HepG2 (cell line): ENCODE results near the gene POLN. TPM values are rescaled to one million over a fixed set of nuclear protein-coding genes. Genes with fewer than 3 reads are reported as not detected.
A peak's percentile ranks its signal among the peaks of the same experiment; 100 is the strongest.

Experiments
- DNMT1 ChIP-seq: sonication (generic); formaldehyde crosslinking; IDR thresholded peaks from 2 replicates; pipeline ENCODE4 v1.5.1; 2020; ENCODE audit warnings: mild to moderate bottlenecking, missing genetic modification reagents
- ESRRA ChIP-seq: sonication (generic); formaldehyde crosslinking; IDR thresholded peaks from 2 replicates; pipeline ENCODE4 v1.5.1; 2020; ENCODE audit warnings: mild to moderate bottlenecking, low read depth, missing genetic modification reagents
- FOXC1 ChIP-seq: sonication (generic); formaldehyde crosslinking; IDR thresholded peaks from 2 replicates; pipeline ENCODE4 v1.8.0; 2022; ENCODE audit warnings: mild to moderate bottlenecking, missing genetic modification reagents, borderline replicate concordance
- GABPB1 ChIP-seq: IDR thresholded peaks from 2 replicates; pipeline ENCODE4 v1.6.1; 2016; ENCODE audit warnings: mild to moderate bottlenecking, missing genetic modification reagents, moderate library complexity, missing compliant biosample characterization
- HDAC1 ChIP-seq: sonication (generic); formaldehyde crosslinking; IDR thresholded peaks from 2 replicates; pipeline ENCODE4 v1.5.1; 2020; ENCODE audit warnings: mild to moderate bottlenecking, missing genetic modification reagents
- KDM3A ChIP-seq: IDR thresholded peaks from 2 replicates; pipeline ENCODE4 v1.6.1; 2018; ENCODE audit warnings: low read depth, missing compliant biosample characterization
- MAFK ChIP-seq, 2 experiments: IDR thresholded peaks in 1 of 2; conservative IDR thresholded peaks in 1 of 2; 2 replicates each; pipeline ENCODE4 v1.6.1; 2011; ENCODE audit warnings: improper control_type of control experiment in 2 of 2, low read length in 2 of 2
- MED8 ChIP-seq: sonication (generic); formaldehyde crosslinking; IDR thresholded peaks from 2 replicates; pipeline ENCODE4 v1.8.1; 2023; ENCODE audit warnings: mild to moderate bottlenecking, missing genetic modification reagents; ENCODE audit not compliant: insufficient replicate concordance
- PPARG ChIP-seq: conservative IDR thresholded peaks from 2 replicates; pipeline ENCODE4 v1.6.1; 2016; ENCODE audit warnings: missing biosample characterization, missing genetic modification reagents
- U2AF2 ChIP-seq: fragments of 200-400 bp; formaldehyde crosslinking; IDR thresholded peaks from 2 replicates; pipeline ENCODE4 v1.6.1; 2017; ENCODE audit warnings: low read depth, mild to moderate bottlenecking, low read length
- ZC3H4 ChIP-seq: sonication (generic); formaldehyde crosslinking; IDR thresholded peaks from 2 replicates; pipeline ENCODE4 v1.4.0; 2020; ENCODE audit warnings: missing genetic modification reagents, borderline replicate concordance
- ZKSCAN5 ChIP-seq: sonication (generic); formaldehyde crosslinking; IDR thresholded peaks from 2 replicates; pipeline ENCODE4 v1.5.1; 2020; ENCODE audit warnings: mild to moderate bottlenecking, missing genetic modification reagents
- ZNF121 ChIP-seq: sonication (generic); formaldehyde crosslinking; IDR thresholded peaks from 2 replicates; pipeline ENCODE4 v1.5.0; 2020; ENCODE audit warnings: mild to moderate bottlenecking, missing genetic modification reagents
- ZNF235 ChIP-seq: sonication (generic); formaldehyde crosslinking; IDR thresholded peaks from 2 replicates; pipeline ENCODE4 v1.8.1; 2023; ENCODE audit warnings: mild to moderate bottlenecking, missing genetic modification reagents, borderline replicate concordance
- ZNF34 ChIP-seq: sonication (generic); formaldehyde crosslinking; IDR thresholded peaks from 2 replicates; pipeline ENCODE4 v1.4.0; 2020; ENCODE audit warnings: mild to moderate bottlenecking, missing genetic modification reagents, borderline replicate concordance
- ZNF430 ChIP-seq: sonication (generic); formaldehyde crosslinking; IDR thresholded peaks from 2 replicates; pipeline ENCODE4 v1.9.0; 2021; ENCODE audit warnings: mild to moderate bottlenecking, missing genetic modification reagents
- ZNF607 ChIP-seq: sonication (generic); formaldehyde crosslinking; IDR thresholded peaks from 2 replicates; pipeline ENCODE4 v1.5.1; 2020; ENCODE audit warnings: missing genetic modification reagents, mild to moderate bottlenecking, borderline replicate concordance
- ZNF776 ChIP-seq: sonication (generic); formaldehyde crosslinking; IDR thresholded peaks from 2 replicates; pipeline ENCODE4 v1.4.0; 2020; ENCODE audit warnings: mild to moderate bottlenecking, missing genetic modification reagents
- ZNF792 ChIP-seq: IDR thresholded peaks from 2 replicates; pipeline ENCODE4 v1.6.1; 2016
- ZNF891 ChIP-seq: sonication (generic); formaldehyde crosslinking; IDR thresholded peaks from 2 replicates; pipeline ENCODE4 v1.5.0; 2020; ENCODE audit warnings: mild to moderate bottlenecking, missing genetic modification reagents
- ZSCAN9 ChIP-seq: IDR thresholded peaks from 2 replicates; pipeline ENCODE4 v1.6.1; 2016; ENCODE audit warnings: borderline replicate concordance
- polyA plus RNA-seq, 8 experiments: library from polyadenylated mRNA; depleted of rRNA in 3 of 8; stranded (reverse) in 7 of 8; unstranded in 1 of 8; fragments of >200 nt; fragmentation: Illumina TruSeq in 4 of 8; extraction: Trizol in 4 of 8; gene quantifications; 2 replicates each; pipeline versions ENCODE4 v1.2.1 to v1.2.3, GENCODE V29; 2011 to 2016; ENCODE audit warnings: low read depth in 4 of 8, missing spikeins in 1 of 8, mixed read lengths in 1 of 8; ENCODE audit not compliant: insufficient read depth in 1 of 8
- total RNA-seq, 5 experiments: library from RNA; depleted of rRNA; stranded (reverse); fragments of >200 nt; fragmentation: Illumina TruSeq; extraction: Trizol; gene quantifications; 2 replicates each; pipeline ENCODE4 v1.2.3, GENCODE V29; 2016; ENCODE audit warnings: low read depth in 1 of 5
- TF ChIP-seq, protein P1 (sequence below): sonication (generic); formaldehyde crosslinking; IDR thresholded peaks from 2 replicates; pipeline ENCODE4 v1.4.0; 2020; ENCODE audit warnings: missing genetic modification reagents
- TF ChIP-seq, protein P2 (sequence below): sonication (generic); formaldehyde crosslinking; IDR thresholded peaks from 2 replicates; pipeline ENCODE4 v1.9.0; 2022; ENCODE audit warnings: missing genetic modification reagents, mild to moderate bottlenecking, borderline replicate concordance
- TF ChIP-seq, protein P3 (sequence below): sonication (generic); formaldehyde crosslinking; IDR thresholded peaks from 2 replicates; pipeline ENCODE4 v1.8.1; 2023; ENCODE audit warnings: mild to moderate bottlenecking, inconsistent platforms, moderate library complexity, missing genetic modification reagents, borderline replicate concordance

POLN gene
- total and polyA plus RNA-seq, 2 of the 13 experiments (the other 11 are each of a cell fraction or from before 2014, with no cell fraction given): 0.93 to 1.5 TPM

DNA sequence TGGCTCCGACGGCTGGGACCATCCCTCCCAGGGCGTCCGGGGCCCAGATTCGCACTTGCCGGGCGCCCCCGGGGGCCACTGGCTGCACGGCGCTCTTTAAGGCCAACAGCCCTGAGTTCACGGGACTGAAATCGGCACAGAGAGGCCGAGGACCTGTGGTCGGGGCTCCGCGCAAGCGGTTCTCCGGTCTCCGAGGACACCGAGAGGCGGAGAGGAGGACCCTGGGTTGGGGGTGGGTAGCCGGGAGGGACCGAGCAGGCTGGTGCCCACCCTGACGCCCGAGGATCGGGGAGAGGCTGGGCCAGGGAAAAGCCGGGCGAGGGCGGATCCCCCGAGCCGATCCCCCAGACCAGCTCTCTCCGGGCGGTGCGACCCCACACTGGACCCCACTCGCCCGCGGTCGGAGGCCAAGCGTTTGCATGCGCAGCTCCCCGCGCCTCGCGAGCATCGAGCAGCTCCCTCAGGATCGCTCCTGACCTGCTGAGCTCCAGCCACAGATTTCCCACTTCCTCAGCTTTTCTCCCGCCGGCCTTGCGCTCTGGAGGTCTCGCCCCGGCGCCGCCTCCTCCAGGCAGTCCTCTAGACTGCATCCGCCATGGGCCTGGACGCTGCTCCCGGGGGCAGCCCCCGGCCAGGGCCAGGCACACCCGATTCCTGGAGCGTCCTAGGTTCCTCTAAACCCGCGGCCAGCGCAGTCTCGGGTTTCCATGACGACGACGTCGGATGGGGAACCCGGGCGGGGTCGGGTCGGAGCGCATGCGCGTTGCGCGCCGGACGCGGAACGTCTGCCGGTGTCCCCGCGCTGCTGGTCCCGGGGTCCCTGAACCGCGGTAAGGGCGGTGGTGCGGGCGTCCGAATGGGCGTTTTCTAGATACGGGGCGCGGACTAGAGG is 200.4 kb downstream of the POLN start (continued):
- no peak for TF ChIP-seq ZNF607
- TF ChIP-seq ZNF34 (CRISPR knock-in tag): no peak
- peak; percentile 40; the same call in 1 of the 2 replicates for TF ChIP-seq HDAC1
- TF ChIP-seq, protein P1, sequence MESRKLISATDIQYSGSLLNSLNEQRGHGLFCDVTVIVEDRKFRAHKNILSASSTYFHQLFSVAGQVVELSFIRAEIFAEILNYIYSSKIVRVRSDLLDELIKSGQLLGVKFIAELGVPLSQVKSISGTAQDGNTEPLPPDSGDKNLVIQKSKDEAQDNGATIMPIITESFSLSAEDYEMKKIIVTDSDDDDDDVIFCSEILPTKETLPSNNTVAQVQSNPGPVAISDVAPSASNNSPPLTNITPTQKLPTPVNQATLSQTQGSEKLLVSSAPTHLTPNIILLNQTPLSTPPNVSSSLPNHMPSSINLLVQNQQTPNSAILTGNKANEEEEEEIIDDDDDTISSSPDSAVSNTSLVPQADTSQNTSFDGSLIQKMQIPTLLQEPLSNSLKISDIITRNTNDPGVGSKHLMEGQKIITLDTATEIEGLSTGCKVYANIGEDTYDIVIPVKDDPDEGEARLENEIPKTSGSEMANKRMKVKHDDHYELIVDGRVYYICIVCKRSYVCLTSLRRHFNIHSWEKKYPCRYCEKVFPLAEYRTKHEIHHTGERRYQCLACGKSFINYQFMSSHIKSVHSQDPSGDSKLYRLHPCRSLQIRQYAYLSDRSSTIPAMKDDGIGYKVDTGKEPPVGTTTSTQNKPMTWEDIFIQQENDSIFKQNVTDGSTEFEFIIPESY (CRISPR knock-in tag): no peak
- peak; percentile 46 for TF ChIP-seq MED8 (CRISPR knock-in tag)
- TF ChIP-seq, protein P2, sequence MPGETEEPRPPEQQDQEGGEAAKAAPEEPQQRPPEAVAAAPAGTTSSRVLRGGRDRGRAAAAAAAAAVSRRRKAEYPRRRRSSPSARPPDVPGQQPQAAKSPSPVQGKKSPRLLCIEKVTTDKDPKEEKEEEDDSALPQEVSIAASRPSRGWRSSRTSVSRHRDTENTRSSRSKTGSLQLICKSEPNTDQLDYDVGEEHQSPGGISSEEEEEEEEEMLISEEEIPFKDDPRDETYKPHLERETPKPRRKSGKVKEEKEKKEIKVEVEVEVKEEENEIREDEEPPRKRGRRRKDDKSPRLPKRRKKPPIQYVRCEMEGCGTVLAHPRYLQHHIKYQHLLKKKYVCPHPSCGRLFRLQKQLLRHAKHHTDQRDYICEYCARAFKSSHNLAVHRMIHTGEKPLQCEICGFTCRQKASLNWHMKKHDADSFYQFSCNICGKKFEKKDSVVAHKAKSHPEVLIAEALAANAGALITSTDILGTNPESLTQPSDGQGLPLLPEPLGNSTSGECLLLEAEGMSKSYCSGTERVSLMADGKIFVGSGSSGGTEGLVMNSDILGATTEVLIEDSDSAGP (CRISPR knock-in tag): peak; percentile 57; the same call in 1 of the 2 replicates
- TF ChIP-seq PPARG (CRISPR knock-in tag): no peak
- TF ChIP-seq ZNF430 (CRISPR knock-in tag): no peak
- peak; percentile 10; the same call in 1 of the 2 replicates for TF ChIP-seq ZNF776
- TF ChIP-seq ZC3H4 (CRISPR knock-in tag): no peak
- TF ChIP-seq DNMT1 (CRISPR knock-in tag): no peak
- TF ChIP-seq, protein P3, sequence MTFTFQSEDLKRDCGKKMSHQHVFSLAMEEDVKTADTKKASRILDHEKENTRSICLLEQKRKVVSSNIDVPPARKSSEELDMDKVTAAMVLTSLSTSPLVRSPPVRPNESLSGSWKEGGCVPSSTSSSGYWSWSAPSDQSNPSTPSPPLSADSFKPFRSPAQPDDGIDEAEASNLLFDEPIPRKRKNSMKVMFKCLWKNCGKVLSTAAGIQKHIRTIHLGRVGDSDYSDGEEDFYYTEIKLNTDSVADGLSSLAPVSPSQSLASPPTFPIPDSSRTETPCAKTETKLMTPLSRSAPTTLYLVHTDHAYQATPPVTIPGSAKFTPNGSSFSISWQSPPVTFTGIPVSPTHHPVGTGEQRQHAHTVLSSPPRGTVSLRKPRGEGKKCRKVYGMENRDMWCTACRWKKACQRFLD (CRISPR knock-in tag): 0 out of 2 replicates have a peak, but pooled peaks have one; percentile 15
- no peak for TF ChIP-seq ZNF121 (CRISPR knock-in tag)
- no peak for TF ChIP-seq U2AF2
- no peak for TF ChIP-seq ZNF235
- TF ChIP-seq ZNF792 (CRISPR knock-in tag): no peak
- TF ChIP-seq KDM3A (CRISPR knock-in tag): no peak
- no peak for TF ChIP-seq ZNF891 (CRISPR knock-in tag)
- TF ChIP-seq ZSCAN9 (CRISPR knock-in tag): no peak
- peak; percentile 61; the same call in 1 of the 2 replicates for TF ChIP-seq FOXC1 (CRISPR knock-in tag)
- peak; percentile 71 for TF ChIP-seq GABPB1 (CRISPR knock-in tag)
- 0 out of 2 replicates have a peak, but pooled peaks have one; percentile 40 for TF ChIP-seq ESRRA
- TF ChIP-seq MAFK (conservative IDR thresholded peaks at IDR 0.05 in 1 of 2, IDR thresholded peaks at IDR 0.05 in 1 of 2; ENCODE audit: low read length in 2 of 2): no peak
- no peak for TF ChIP-seq ZKSCAN5 (CRISPR knock-in tag)
